Left colon (tissue), 2 donors: ENCODE data around the gene EPHB2. TPM values are rescaled to one million over a fixed set of nuclear protein-coding genes. Genes with fewer than 3 reads are reported as not detected.

ENCODE experiments used
- ATAC-seq: fragments of 200-7000 bp; cut with Tn5 transposase; one replicate; pipeline ENCODE4 v1.9.1; 2020; ENCODE audit warnings: mild to moderate bottlenecking, moderate library complexity
- DNase-seq, 2 donors: peaks; one replicate each; pipeline ENCODE4 v3.0.0-alpha.2; 2020
- intact Hi-C, 2 donors: fragments of 100-400 bp; cut with DNase I in 1 of 2; cut with micrococcal nuclease in 1 of 2; formaldehyde crosslinking; loops; one replicate each; pipeline versions ENCODE4 v1.11.2 to v1.14.0; 2022; cut with DNase I, micrococcal nuclease
- total RNA-seq, 2 donors: library from RNA; stranded (reverse); fragmentation: NEBNext Ultra II Directional; extraction: Animal tissue kit (Norgen Biotek cat#: 25700); gene quantifications; one replicate each; pipeline ENCODE4 v1.2.1, GENCODE V29; 2021
- donor health status: DM: no; HTN: no; CAD: no.
- donor health status: DM: yes; HTN: yes; CAD: no.

EPHB2 gene
- total RNA-seq, 2 donors from 2014 or later, result 43.3 to 72.8 TPM

- ATAC-seq, result no peak
- intact Hi-C loops, result no loop called here
These were observed 198.3 kb downstream of the EPHB2 start for GRCh38 chr1:22908880-22909426.

GRCh38 chr1:22910286-22910685 is 199.6 kb downstream of the EPHB2 start:
- DNase-seq, result no peak
- ATAC-seq, result no peak
- intact Hi-C loops, result no loop called here

More at GRCh38 chr1:22908880-22909426, 198.3 kb downstream of the EPHB2 start:
- no peak for DNase-seq

DNA sequence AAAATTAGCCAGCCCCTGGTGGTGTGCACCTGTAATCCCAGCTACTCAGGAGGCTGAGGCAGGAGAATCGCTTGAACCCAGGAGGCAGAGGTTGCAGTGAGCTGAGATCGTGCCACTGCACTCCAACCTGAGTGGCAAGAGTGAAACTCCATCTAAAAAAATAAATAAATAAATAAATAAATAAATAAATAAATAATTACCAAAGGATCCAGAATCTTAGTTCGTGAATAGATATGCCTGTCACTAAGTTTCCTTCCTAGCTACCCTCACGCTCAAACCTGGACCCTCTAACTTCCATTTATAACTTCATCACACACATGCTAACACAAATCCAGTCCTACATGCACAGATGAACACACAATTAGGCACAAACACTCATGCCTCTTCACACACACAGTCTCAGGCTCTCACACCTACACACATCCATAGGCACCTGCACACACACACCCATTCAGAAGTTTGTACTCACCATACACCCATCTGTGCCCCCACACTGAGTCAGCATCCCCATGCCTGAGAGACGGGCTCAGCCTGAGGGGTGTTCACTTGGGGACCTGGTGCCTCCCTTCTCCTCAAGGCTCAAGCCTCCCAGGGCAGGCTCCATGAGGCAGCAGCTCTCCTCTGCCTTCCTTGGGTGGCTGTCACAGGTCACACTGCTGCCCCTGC is 200.5 kb downstream of the EPHB2 start:
- intact Hi-C loops, result no loop called here
- DNase-seq, result no peak
- no peak for ATAC-seq

GRCh38 chr1:22912311-22912710 is 201.7 kb downstream of the EPHB2 start:
- no peak for DNase-seq
- intact Hi-C loops, result no loop called here
- ATAC-seq, result no peak

- intact Hi-C loops, result no loop called here
- no peak for DNase-seq
- ATAC-seq, result no peak
These were observed 202.9 kb downstream of the EPHB2 start for GRCh38 chr1:22913421-22914141.

DNA sequence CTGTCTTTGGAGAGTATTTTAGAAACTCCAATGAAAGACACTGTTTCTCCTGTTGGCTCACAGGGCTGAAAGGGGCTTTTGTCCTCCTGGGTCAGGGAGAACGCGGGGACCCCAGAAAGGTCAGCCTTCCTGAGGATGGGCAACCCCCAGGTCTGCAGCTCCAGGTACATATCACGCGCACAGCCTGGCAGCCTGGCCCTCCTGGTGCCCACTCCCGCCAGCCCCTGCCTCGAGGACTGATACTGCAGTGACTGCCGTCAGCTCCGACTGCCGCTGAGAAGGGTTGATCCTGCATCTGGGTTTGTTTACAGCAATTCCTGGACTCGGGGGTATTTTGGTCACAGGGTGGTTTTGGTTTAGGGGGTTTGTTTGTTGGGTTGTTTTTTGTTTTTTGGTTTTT is 203.5 kb downstream of the EPHB2 start:
- no peak for ATAC-seq
- intact Hi-C loops, result no loop called here
- no peak for DNase-seq

DNA sequence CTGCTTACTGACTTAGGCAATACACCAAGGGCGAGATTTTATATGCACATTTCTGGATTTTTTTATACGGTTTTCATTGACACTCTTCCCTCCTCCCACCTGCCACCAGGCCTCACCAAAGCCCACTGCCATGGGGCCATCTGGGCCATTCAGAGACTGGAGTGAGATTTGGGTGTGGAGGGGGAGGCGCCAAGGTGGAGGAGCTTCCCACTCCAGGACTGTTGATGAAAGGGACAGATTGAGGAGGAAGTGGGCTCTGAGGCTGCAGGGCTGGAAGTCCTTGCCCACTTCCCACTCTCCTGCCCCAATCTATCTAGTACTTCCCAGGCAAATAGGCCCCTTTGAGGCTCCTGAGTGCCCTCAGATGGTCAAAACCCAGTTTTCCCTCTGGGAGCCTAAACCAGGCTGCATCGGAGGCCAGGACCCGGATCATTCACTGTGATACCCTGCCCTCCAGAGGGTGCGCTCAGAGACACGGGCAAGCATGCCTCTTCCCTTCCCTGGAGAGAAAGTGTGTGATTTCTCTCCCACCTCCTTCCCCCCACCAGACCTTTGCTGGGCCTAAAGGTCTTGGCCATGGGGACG is 204.1 kb downstream of the EPHB2 start:
- DNase-seq (no peak), ATAC-seq (no peak)
- intact Hi-C loops, result no loop called here

DNA sequence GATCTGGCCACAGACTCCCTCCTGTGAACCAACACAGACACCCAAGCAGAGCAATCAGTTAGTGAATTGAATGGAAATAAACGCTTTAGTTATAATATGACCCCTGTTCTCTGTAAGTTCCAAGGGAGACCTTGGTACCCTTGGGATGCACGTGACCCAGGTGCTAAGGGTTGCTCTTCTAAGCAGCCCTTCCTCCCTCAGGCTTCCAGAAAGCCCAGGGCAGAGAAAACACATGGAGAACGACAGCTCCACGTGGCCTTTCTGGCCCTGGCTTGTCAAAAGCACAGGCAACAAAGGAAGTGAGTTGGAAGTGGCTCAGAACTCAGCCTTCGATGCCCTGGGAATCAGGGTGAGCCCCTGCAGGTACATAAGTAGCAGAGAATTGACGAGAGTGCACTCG is 204.6 kb downstream of the EPHB2 start:
- intact Hi-C loops, result no loop called here
- DNase-seq (no peak), ATAC-seq (no peak)

DNA sequence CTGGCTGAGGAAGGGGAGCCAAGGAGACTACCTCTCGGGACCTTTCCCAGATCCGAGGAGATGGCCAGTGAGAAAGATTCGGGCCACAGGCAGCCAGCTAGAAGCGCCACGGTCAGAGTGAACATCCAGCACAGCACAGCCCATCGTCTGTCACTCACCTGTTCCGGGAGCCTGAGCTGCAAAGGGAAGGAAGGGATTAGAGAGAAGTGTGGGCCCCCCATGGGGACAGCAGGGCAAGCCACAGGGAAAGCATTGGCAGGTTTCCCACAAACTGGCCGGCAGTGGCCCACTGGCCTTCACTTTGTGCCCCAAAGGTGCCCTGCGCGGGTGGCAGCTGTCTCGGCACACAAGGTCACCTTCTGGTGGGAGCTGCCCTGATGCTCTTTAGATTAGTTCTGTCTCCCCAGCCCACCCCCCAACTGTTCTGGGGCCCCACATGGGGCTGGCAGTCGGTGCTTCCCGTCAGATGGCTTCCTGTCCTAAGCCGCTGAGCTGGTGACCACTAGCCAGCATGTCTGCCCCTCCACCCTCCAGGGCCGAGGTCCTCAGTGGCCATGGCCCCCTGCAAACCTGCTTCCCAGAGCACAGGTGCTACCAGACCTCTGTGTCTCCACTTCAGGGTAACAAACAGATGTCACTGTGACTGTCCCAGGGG is 205.3 kb downstream of the EPHB2 start:
- DNase-seq, result no peak

GRCh38 chr1:22916471-22916820 is 205.8 kb downstream of the EPHB2 start:
- DNase-seq (no peak), ATAC-seq (peak; percentile 63)

More for the DNA sequence above, 205.3 kb downstream of the EPHB2 start:
- intact Hi-C loops, result no loop called here
- peak; percentile 8 for ATAC-seq

GRCh38 chr1:22917989-22918388 is 207.3 kb downstream of the EPHB2 start:
- intact Hi-C loops, result no loop called here
- DNase-seq (no peak), ATAC-seq (no peak)

More at GRCh38 chr1:22916471-22916820, 205.8 kb downstream of the EPHB2 start:
- intact Hi-C loops, result no loop called here

- DNase-seq, result no peak
- intact Hi-C loops, result no loop called here
- no peak for ATAC-seq
These were observed 208.0 kb downstream of the EPHB2 start for GRCh38 chr1:22918644-22919043.

GRCh38 chr1:22919341-22920025 is 208.8 kb downstream of the EPHB2 start:
- DNase-seq (no peak), ATAC-seq (no peak)
- intact Hi-C loops, result no loop called here

DNA sequence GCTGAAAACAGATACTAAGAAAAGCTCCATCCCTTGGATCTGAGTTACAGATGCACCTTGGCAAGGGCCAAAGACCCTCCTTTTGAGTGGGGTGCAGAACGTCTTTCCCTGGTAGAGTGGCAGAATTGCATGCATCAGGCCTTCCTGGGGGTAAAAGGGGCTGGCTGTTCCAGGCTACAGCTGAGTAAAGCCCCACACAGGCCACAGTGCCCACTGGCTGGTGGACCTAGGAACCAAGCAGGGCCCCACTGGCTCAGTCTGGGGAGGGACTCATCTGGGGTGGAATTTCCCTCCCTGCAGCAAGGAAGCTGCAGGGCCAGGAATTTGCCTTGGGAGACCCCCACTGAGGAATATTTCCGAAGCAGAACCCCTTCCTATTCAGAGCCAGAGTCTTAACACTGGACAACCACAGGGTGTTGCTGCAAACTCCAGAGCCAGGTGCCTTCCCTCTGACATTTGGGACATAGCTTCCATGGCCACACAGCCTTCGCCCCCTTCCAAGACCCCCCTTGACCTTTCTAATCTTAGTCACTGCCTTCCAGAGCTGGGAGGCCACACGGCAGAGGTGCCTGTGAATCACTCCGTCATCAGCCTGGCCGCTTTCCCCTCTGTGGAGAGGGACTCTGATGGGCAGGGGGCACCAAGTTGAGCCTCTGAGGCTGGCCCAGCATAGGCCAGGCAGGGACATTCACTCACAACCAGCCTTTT is 209.5 kb downstream of the EPHB2 start:
- intact Hi-C loops, result no loop called here

DNA sequence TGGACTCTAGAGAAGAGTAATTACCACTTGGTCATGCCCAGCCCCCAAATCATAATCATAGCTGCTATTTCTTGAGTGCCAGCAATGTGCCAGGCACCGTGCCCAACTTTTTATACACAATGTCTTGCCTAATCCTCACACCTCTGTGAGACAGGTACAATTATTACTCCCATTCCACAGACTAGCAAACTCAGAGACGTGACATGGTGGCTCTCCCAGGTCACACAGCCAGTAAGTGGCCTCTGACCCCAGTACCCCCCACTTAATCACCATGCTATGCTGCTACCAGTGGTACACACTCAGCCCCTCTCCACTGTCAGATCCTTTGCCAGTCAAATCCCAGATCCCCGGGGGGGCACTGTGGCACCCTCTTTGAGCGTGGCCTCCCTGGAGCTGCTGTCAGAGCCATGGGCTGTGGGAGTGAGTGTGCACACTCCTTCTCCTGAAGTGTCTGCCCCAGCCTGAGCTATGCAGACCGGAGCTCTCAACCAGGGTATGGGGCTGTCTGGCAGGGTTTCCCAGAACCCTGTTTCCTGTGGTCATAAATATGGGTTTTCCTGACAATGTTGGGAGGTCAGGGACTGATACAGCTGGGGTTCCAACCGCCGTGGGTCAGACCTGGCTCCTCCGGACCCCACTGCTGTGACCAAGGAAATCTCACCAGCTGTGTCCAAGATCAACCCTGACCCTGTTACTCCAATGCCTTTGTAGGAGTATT is 210.3 kb downstream of the EPHB2 start:
- no peak for DNase-seq
- intact Hi-C loops, result no loop called here
- no peak for ATAC-seq

More for the DNA sequence above, 209.5 kb downstream of the EPHB2 start:
- no peak for ATAC-seq
- no peak for DNase-seq

DNA sequence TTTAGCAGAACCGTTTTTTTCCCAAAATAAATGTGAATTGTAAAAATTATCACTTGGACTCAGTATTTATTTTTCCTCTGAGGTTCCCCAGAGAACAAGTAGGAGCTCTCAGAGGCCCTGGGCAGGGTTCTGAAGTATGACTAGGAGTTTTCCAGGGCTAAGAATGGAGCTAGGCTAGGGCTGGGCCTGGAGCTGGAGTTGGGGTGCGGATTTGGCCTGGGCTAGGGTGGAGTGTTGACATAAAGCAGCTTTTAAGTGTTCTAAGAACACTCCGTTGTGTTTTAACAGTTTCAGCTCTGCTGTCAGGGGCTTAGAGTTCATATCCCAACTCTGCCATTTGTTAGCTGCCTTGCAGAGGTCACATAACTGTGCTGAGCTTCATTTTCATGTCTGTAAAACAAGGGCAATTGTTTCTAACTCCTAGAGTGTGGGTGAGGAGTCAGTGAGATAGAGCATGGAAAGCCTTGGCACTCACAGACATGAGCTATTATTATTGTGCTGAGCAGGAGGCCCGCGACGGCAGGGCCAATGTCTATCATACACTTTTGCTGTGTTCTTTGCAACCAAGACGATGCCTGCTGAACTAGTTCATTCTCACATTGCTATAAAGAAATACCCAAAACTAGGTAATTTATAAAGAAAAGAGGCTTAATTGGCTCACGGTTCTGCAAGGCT is 210.9 kb downstream of the EPHB2 start:
- DNase-seq (no peak), ATAC-seq (no peak)
- intact Hi-C loops, result no loop called here

GRCh38 chr1:22922640-22923039 is 212.0 kb downstream of the EPHB2 start:
- intact Hi-C loops, result no loop called here
- ATAC-seq, result no peak
- DNase-seq, result no peak
